NCI-H2227 (cell line): ENCODE data around the gene DLG4.

Experiments used
- DNase-seq: peaks from one replicate; lab custom pipeline; 2025; ENCODE audit not compliant: unreplicated experiment; lab: John Stamatoyannopoulos, UW

DLG4 gene

DNA sequence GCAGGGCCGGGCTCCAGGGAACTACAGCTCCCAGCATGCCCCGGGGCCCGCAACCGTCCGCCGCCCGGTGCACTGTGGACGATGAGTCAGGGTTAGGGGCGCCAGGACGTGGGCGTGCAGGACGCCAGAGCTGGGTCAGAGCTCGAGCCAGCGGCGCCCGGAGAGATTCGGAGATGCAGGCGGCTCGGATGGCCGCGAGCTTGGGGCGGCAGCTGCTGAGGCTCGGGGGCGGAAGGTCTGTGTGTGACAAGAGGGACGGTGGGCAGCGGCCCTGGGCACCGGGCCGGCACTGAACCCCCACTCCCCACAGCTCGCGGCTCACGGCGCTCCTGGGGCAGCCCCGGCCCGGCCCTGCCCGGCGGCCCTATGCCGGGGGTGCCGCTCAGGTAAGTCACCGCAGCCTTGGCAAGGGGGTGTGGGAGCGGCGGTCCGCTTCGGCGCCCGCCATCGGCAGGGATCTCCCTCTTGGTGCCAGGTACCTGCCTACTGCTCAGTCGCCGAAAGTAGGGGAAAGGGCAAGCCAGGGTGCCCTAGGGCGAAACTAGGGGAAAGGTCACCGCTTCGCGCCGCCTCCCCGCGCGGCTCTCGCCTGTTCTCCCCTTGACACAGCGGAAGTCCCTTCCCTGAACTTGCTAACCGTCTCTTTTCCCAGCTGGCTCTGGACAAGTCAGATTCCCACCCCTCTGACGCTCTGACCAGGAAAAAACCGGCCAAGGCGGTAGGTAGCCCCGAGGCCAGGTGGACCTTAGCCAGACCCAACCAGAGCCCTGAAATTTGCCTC, at the start of gene DLG4, which contains the start of gene ACADVL:
TSS of gene DLG4 (minus strand) at position 25 of the 781 bp plus-strand sequence.
TSS of gene ACADVL (plus strand) at position 127 of the 781 bp plus-strand sequence. CDS start at position 174, 47 bp downstream.
- DNase-seq = peak; percentile 81

DNA sequence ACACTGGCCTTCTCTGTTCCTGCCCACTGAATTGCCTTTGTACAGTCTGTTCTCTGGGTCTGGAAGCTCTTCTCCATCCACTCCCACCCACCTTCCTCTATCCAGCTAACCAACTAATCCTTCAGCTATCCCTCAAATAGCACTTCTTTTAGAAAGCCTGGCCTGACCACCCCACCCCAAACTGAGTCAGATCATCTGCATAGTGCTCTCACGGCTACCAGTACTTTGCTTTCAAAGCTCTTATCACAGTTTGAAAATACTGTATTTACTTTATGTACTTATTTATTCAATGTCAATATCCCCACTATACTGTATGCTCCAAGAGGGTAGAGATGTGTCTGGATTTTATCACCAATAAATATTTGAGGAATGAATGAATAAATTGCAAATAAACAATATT, 47.1 kb upstream of the DLG4 start:
- no peak for DNase-seq

DNA sequence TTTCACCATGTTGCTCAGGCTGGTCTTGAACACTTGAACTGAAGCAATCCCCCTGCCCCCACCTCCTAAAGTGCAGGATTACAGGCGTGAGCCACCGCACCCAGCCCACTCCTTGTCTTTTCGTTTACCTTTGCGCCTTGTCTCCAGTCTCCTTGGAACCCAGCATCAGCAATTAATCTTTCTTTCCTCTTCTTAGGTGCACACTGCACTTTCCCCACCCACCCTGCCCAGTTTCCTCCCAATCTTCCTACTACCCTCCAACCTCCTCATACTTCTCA, 44.1 kb upstream of the DLG4 start:
- DNase-seq = peak; percentile 6

DNA sequence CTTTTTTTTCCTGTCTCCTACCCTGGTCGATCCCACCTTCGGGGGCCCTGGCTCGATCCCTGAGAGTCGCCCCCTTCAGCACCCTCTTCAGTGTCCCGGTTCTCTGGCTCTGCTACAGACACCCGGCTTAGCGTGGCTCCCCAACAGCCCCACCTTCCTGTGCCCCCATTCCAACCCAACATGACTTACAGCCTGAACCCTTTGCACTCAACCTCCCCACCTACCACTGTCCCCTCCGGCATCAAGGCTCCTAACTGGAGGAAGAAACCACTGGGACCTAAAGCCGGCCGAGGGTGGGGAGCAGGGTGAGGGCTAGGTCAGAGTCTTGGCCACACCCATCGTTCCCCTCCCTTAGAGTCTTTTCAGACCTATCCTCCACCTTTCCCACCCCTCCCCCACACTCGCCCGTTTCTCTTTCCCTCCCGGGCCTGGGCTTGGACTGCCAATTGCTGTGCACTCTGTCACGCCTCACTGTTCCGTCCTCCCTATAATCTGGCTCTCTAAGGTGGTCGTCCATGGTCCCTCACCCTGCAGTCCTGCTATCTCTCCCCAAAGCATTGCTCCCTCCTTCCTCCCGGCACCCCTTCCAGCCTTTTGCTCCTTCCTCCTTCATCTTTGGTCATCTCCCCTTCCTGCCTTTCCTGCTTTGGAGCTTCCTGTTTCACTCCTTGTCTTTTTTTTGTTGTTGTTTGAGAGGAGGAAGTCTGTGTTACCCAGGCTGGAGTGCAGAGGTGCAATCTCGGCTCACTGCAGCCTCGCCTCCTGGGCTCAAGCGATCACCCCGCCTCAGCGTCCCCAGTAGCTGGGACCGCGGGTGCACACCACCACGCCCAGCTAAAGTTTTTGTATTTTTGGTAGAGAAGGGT, 43.5 kb upstream of the DLG4 start:
- DNase-seq = peak; percentile 10

DNA sequence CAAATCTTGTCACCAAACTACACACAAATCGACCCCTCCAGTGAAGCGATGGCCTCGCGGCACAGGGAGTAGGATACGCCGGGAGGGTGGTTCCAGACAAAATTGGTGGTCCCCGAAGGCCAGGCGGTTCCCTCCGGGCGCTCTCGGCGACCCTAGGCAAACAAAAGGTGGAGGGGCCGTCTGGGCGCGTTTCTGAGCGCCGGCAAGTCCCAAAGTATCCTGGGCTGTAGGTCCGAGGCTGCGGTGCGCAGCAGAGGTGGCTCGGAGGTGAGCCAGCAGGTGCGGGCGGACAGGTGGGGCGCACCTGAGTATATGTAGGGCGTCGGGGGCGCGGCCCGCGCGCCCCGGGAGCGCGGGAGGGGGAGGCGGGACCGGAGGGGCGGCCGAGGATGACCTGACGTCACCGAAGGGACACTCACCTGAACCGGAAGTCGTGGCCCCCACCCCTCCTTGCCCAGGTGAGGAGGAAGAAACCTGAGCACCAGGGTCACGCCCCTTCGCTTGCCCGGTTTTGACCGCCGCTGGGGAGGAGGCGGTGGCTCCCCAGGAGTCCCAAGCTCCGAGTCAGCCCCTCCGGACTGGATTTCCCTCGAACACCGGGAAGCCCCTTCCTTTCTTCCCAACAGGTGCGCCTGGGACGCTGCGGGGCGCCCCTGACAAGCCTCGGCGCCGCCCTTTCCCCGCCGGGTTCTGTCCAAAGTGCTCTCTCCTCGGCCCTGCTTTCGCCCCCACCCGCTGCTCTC, 42.7 kb upstream of the DLG4 start, which contains the start of gene CLDN7:
TSS of gene CLDN7 (minus strand) at position 287 of the 743 bp plus-strand sequence. CDS start 435 bp downstream, outside the sequence.
- DNase-seq = no peak

DNA sequence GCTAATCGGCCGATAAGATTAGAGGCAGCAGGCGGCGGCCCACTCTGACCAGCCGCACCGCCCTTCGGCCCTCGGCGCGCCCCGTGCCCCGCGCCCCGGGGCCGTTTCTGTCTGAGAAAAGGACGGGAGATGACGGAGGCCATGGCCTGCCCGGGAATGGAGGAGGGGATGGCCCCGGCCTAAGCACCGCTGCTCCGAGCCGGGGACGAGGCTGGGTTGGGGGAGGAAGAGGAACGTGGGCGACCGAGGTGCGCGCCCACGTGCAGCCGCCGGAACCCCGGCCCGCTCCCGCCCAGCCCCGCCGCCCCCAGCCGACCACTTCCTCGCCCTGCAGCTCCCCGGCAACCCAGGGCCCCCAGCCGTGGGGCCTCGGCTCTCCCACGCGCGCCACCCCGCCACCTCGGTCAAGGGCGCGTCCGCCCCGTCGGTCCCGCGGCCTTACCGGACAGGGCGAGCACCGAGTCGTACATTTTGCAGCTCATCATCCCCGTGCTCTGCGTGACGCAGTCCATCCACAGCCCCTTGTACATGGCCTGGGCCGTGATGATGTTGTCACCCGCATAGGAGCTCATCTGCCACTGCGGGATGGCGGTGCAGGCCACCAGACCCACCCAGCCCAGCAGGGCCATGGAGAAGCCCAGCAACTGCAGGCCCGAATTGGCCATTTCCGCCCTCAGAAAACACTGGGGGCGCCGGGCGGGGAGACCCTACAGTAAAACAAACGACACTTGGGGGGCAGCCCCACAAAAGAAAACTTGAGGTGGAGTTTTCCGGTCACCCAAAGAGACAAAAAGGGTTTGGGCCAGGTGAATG, 41.9 kb upstream of the DLG4 start:
- DNase-seq = no peak

DNA sequence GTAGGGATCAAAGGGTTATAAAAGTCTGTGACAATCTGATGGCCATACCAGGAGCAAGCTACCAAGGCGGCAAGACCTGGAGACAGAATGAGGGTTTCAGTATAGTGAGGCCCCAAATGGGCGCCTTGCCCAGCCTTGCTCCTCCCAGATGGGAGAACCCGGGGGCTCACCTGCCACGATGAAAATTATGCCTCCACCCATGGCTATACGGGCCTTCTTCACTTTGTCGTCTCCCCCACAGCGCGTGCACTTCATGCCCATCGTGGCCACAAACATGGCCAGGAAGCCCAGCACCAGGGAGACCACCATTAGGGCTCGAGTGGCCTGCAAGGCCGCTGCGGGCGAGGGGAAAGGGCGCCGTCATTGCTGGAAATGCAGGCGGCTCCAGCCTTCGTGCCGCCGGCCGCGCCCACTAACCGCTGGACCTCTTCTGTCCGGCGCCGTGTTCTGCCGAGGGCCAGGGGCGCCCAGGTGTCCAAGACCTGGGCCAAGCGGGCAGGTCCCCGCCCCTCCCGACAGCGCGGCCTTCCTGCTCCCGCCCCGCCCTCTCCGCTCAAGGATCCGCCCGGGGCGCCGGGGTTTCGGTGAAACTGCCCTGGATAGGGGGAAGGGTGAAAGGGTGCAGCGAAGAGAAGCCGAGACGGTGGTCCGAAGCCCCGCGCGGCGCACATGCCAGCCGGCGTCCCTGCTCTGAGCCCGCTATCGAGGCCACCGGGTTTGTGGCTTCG, 41.2 kb upstream of the DLG4 start:
- DNase-seq = no peak

DNA sequence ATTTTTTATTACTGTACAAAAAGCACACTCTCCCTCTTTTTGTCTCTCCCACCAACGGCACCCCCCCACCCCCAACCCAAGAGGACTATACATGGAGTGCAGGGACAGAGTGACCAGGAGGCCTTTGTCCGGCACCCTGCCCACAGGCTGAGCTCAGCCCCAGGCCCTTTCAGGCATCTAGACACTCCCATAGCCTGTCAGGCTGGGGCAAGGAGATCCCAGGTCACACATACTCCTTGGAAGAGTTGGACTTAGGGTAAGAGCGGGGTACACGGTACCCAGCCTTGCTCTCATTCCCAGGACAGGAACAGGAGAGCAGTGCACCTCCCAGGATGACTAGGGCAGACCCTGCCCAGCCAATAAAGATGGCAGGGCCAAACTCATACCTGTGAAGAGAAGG, 40.5 kb upstream of the DLG4 start:
- no peak for DNase-seq

DNA sequence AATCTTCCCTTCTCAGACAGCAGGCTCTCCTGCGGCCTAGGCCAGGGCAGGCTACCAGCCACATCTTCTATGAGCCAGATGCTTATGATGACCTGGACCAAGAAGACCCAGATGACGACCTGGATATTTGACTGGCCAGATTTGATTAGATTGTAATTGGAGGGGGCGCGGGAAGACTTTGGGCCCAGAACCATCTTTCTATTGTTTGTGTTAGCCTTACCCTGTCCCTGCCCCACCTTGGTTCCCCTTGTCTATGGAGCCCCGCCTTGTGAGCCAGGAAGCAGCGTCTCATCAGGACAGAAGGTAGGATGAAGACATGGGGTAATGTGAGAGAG, 39.9 kb upstream of the DLG4 start:
- no peak for DNase-seq

DNA sequence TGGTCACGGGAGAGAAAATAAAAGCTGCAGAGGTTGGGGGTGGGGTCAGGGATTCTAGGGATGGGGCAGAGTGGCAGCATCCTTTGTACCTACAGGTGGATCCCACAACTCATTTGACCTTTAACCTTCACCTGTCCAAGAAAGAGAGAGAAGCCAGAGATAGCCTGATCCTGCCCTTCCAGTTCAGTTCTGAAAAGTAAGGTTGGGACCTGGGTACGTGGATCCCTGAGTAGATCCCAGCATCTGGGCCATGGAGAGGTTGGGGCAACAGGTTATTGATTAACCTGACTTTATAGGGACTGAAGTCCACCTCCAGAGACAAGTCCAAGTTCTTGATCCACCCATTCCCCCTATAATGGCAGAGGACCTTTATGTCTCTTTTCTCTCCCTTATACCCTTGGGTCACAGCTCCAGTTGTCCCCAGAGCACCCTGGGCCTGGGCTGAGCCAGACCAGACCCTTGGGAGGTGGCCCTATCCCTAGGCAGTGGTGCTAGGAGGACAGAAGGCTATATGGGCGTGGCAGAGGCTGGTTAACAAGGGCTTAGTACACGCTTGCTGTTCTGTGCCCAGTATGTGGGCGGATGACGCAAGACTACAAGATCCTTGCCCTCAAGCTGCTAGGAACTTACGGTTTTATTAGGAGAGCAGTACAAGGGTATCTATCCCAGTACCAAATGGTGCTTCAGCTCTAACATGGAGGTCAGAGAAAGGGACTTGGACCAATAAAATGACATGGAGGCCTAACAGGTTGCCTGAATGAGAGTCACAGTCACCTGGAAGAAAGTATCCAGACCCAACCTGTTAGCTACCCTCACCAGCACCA, 39.3 kb upstream of the DLG4 start:
- DNase-seq = no peak

DNA sequence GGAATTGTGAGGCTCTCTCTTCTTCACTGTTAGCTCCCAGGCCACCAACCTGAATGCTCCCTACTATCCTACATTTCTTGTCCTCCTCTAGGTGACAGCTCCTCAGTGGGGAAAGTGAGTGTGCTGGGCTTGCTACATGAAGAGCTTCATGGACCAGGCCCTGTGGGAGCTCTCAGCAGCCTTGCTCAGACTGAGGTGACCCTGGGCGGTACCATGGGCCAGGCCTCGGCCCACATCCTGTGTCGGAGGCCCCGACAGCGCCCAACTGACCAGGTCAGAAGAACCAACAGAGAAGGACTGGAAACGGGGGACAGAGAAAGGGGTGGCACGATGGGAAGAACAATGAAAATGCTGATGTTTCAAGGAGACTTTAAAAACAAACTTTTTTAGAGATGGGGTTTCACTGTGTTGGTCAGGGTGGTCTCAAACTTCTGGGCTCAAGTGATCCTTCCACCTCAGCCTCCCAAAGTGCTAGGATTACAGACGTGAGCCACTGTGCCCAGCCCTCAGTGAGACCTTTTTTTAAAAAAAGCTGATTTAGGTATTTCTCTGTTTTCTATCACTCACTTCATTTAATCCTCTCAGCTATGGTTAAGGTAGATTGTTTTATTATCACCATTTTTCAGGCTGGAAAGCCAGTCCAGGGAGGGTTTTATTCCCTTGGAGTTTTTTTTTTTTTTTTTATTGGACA, 37.3 kb upstream of the DLG4 start:
- DNase-seq = no peak

DNA sequence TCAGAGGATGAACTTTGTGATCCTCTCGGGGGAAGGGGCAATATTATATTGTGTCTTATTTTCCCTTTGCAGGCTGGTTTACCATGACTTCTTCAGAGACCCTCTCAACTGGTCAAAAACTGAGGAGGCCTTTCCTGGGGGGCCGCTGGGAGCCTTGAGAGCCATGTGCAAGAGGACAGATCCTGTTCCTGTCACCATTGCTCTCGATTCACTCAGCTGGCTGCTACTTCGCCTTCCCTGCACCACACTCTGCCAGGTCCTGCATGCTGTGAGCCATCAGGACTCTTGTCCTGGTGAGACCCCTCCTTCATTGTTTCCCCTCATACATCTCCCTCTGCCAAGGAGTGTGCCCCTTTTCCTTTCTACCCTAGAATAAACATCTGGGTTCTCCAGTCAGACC, 34.9 kb upstream of the DLG4 start:
- no peak for DNase-seq

DNA sequence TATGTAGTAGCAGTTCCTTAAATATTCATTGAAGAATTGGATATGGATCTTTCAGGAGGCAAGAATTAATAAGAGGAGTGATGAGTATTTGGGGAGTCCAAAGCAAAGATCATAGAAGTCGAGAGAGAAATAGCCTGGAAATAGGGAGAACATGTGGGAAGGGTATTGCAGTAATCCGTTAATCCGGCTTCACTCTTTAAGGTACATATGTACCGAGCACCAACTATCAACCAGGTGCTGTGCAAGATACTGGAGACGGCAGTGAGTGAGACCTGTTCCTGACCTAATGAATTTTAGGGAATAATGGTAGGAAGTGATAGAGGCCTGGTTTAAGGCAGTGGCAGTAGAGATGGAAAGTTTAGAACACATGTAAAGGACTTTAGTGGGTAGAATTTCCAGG, 33.4 kb upstream of the DLG4 start:
- no peak for DNase-seq

DNA sequence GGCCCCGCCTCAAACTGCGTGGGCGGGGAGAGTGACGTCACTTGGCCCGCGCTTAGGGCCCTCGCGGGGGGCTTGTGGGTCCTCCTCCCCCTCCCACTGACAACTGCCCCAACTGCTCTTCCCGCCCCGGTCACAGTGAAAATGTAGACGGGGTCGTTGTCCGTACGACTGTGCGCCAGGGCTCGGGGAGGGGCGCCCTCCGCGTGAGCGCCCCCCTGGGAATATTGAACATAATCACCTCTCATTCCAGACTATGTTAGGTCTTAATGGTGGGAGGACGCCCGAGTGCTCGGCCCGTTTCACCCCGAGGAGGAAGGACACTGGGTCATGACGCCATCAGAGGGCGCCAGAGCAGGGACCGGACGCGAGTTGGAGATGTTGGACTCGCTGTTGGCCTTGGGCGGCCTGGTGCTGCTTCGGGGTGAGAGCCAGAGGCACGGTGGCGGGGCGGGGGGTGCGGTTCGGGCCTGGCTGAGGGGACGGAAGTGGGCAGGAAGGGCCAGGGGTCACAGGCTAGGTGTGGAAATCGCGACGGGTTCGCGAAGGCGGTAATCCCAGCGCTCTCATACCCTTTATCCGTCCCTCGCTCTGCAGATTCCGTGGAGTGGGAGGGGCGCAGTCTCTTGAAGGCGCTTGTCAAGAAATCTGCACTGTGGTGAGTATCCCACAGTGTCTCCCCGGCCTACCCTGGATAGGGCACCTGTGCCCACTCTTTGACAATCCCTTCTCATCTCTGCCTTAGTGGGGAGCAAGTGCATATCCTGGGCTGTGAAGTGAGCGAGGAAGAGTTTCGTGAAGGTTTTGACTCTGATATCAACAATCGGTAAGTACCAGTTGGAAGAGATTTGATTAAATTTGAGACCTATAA, 32.8 kb upstream of the DLG4 start, which contains the start of gene ELP5:
TSS of gene ELP5 (plus strand) at position 40 of the 868 bp plus-strand sequence. CDS start at position 376, 336 bp downstream.
- DNase-seq = peak; percentile 90

DNA sequence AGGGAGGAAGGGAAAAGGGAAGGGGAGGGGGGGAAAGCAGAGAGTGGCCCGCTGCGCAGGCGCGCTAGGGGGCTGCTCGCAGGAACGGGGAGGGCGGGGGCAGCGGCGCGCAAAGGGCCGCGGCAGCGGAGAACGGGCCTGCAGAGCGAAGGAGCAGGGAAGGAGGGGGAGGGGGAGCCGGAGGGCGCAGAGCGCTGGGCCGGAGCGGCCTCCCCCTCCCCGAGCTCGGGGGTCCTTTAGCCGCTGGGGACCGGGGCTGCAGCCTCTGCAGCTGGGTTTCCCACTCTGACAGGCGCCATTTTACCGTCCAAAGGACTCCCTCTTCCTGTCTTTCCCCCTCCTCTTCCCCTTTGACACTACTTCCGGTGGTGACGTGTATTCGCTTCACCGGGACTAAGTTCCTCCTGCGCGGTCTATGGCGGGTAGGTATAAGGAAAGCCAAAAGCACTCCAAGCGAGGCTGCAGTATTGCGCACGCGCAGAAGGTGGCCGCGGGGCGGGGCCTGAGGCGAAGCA, 32.1 kb upstream of the DLG4 start, which contains the start of gene CTDNEP1:
TSS of gene CTDNEP1 (minus strand) at position 74 of the 515 bp plus-strand sequence. CDS start 438 bp downstream, outside the sequence.
- peak; percentile 96 for DNase-seq

DNA sequence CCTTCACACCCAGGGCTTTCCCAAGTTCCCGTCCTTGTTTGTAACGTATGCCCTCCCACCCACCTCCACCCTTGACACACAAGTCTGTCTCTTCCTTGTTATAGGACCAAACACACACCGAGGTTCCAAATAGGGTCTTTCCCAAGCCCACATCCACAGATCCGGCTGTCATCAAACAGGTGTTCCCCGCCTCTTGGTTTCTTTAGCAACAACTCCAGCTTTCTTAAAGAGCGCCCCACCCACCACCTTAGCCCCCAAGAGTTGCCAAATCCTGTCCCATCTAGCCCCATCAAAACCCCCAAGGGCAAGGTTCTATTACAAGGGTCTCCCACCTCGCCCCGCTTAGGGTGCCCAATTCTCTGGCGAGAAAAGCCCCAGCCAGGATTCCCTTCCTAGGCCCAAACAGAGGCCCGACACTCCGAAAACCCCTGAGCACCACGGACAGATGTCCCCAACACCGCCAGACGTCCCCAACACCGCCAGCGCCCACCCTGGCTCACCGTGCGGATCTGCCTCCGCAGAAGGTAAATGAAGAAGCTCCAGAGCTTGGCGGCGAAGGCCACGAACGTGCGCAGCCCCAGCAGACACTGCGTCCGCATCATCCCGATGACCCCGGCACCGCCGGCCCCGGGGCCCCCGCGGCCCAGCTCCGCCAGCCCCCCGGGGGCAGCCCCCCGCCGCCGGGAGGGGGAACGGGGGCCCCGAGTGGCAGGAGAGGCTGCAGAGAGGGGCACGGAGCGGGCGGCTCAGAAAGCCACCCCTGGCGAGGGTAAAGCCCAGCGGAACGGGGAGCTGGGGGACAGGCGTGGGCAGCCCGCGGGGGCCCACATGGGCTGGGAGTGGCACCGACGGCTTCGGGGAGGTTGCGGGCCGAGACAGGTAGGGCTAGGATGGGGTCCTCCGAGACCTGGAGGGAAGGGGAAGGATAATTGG, 31.3 kb upstream of the DLG4 start:
- DNase-seq = no peak
